B cell (primary cell): ENCODE results near the gene FAR2. TPM values are rescaled to one million over a fixed set of nuclear protein-coding genes. Genes with fewer than 3 reads are reported as not detected.

Experiments used
- ATAC-seq: fragments of 200-7000 bp; cut with Tn5 transposase; one replicate; pipeline ENCODE4 v1.10.0; 2021; ENCODE audit warnings: low read depth, mild to moderate bottlenecking, moderate number of reproducible peaks, moderate library complexity
- CTCF ChIA-PET: fragments of 350-600 bp; sonication (Branson Sonifier 250); formaldehyde crosslinking; loops from one replicate; lab custom pipeline; 2021; ENCODE audit warnings: antibody characterized with exemption, inconsistent platforms; lab: Charles Lee
- POLR2A ChIA-PET: fragments of 350-600 bp; sonication (Branson Sonifier 250); formaldehyde crosslinking; loops from one replicate; lab custom pipeline; 2021; ENCODE audit warnings: antibody characterized with exemption; lab: Charles Lee
- DNase-seq: peaks from one replicate; pipeline ENCODE4 v3.0.0; 2013
- H2AFZ ChIP-seq: 2 replicates; pipeline ENCODE4 v1.6.1; 2012; ENCODE audit warnings: mild to moderate bottlenecking, low read depth, low read length; ENCODE audit not compliant: insufficient read depth, poor library complexity, severe bottlenecking
- H3K27ac ChIP-seq, 2 donors: 1 replicate in 1 of 2; 2 replicates in 1 of 2; pipeline ENCODE4 v1.5.1; 2012 to 2013; ENCODE audit warnings: low read length in 2 of 2, mild to moderate bottlenecking in 2 of 2, moderate library complexity in 1 of 2
- H3K27me3 ChIP-seq, 4 experiments: fragments of 200-600 bp in 1 of 4; sonication (generic) in 1 of 4; replicated peaks in 1 of 4; 1 replicate in 2 of 4; 2 replicates in 2 of 4; pipeline versions ENCODE4 v1.6.1 to v1.7.0; 2013 to 2016; ENCODE audit warnings: low read length in 3 of 4, mild to moderate bottlenecking in 2 of 4, mixed read lengths in 1 of 4, moderate library complexity in 1 of 4; ENCODE audit not compliant: insufficient read depth in 4 of 4, control insufficient read depth in 3 of 4; ENCODE audit errors: control extremely low read depth in 1 of 4
- H3K36me3 ChIP-seq, 2 experiments: replicated peaks in 1 of 2; 1 replicate in 1 of 2; 2 replicates in 1 of 2; pipeline versions ENCODE4 v1.6.1 to v1.7.1; 2013; ENCODE audit warnings: low read length in 1 of 2; ENCODE audit not compliant: insufficient read depth in 2 of 2, control insufficient read depth in 1 of 2; ENCODE audit errors: control extremely low read depth in 1 of 2, extremely low read depth in 1 of 2
- H3K4me1 ChIP-seq, 2 donors: fragments of 200-600 bp in 1 of 2; sonication (generic) in 1 of 2; 1 replicate in 1 of 2; 2 replicates in 1 of 2; pipeline versions ENCODE4 v1.5.1 to v1.6.1; 2013 to 2017; ENCODE audit warnings: low read length in 2 of 2; ENCODE audit not compliant: control insufficient read depth in 2 of 2, insufficient read depth in 2 of 2
- H3K4me2 ChIP-seq: replicated peaks from 2 replicates; pipeline ENCODE3; 2012; ENCODE audit warnings: mild to moderate bottlenecking, low read depth, low read length; ENCODE audit not compliant: poor library complexity, severe bottlenecking
- H3K4me3 ChIP-seq, 5 experiments: fragments of 200-600 bp in 1 of 5; sonication (generic) in 1 of 5; 1 replicate in 3 of 5; 2 replicates in 2 of 5; pipeline versions ENCODE4 v1.5.1 to v1.7.0; 2011 to 2016; ENCODE audit warnings: low read length in 4 of 5, mild to moderate bottlenecking in 4 of 5, low read depth in 2 of 5, control low read depth in 1 of 5, moderate library complexity in 1 of 5; ENCODE audit not compliant: insufficient read depth in 1 of 5; ENCODE audit errors: control extremely low read depth in 1 of 5, extremely low read depth in 1 of 5
- H3K79me2 ChIP-seq: fragments of 200-600 bp; sonication (generic); one replicate; pipeline ENCODE4 v1.6.0; 2016; ENCODE audit warnings: low read length; ENCODE audit not compliant: control insufficient read depth, insufficient read depth
- H3K9ac ChIP-seq: fragments of 200-600 bp; sonication (generic); 2 replicates; pipeline ENCODE4 v1.6.1; 2017; ENCODE audit warnings: mild to moderate bottlenecking, low read length, moderate library complexity
- H3K9me3 ChIP-seq, 3 donors: one replicate each; pipeline versions ENCODE4 v1.6.1 to v1.7.1; 2013; ENCODE audit warnings: low read length in 2 of 3; ENCODE audit not compliant: control insufficient read depth in 2 of 3, insufficient read depth in 1 of 3; ENCODE audit errors: control extremely low read depth in 1 of 3
- H4K20me1 ChIP-seq: 2 replicates; pipeline ENCODE4 v1.6.0; 2012; ENCODE audit warnings: mild to moderate bottlenecking, low read length; ENCODE audit not compliant: insufficient read depth, control insufficient read depth, poor library complexity, severe bottlenecking
- H3K27ac Mint-ChIP-seq: one replicate; pipeline ENCODE4 v1.8.0; 2021; ENCODE audit warnings: mixed read lengths
- H3K27me3 Mint-ChIP-seq: one replicate; pipeline ENCODE4 v1.8.0; 2021; ENCODE audit warnings: mixed read lengths
- H3K4me1 Mint-ChIP-seq: one replicate; pipeline ENCODE4 v1.8.0; 2021; ENCODE audit warnings: mixed read lengths
- H3K4me3 Mint-ChIP-seq: one replicate; pipeline ENCODE4 v1.8.0; 2021; ENCODE audit warnings: mixed read lengths
- H3K9me3 Mint-ChIP-seq: one replicate; pipeline ENCODE4 v1.8.0; 2022; ENCODE audit warnings: mixed read lengths; ENCODE audit not compliant: insufficient read depth
- EZH2 ChIP-seq: IDR thresholded peaks from 2 replicates; pipeline ENCODE4 v1.6.1; 2012; ENCODE audit warnings: borderline replicate concordance, low read depth, mild to moderate bottlenecking, moderate library complexity, low read length; ENCODE audit not compliant: insufficient read depth, poor library complexity, severe bottlenecking
- WGBS: methylation state at CpG from one replicate; pipeline ENCODE4 v1.1.5; 2013; ENCODE audit warnings: missing lambda C conversion rate; ENCODE audit not compliant: insufficient coverage; 5-methylcytosine and 5-hydroxymethylcytosine counted together
- intact Hi-C: fragments of 100-400 bp; cut with micrococcal nuclease; formaldehyde crosslinking; loops from one replicate; pipeline ENCODE4 v1.10.0; 2022
- polyA plus RNA-seq: library from polyadenylated mRNA; depleted of rRNA; stranded (reverse); fragments of >200 nt; gene quantifications from 2 replicates; pipeline ENCODE4 v1.2.3, GENCODE V29; 2012
- total RNA-seq, 2 donors: library from RNA; stranded (reverse); fragments of 120-200 nt in 1 of 2; gene quantifications; 1 replicate in 1 of 2; 2 replicates in 1 of 2; pipeline versions ENCODE4 v1.2.3 to v1.2.4, GENCODE V29; 2013 to 2022
- TF ChIP-seq, protein P1 (sequence below): fragments of 200-600 bp; IDR thresholded peaks from one replicate; pipeline ENCODE4 v1.8.0; 2022; ENCODE audit warnings: antibody characterized with exemption, mild to moderate bottlenecking

The FAR2 gene
- total and polyA plus RNA-seq, 2 donors (not counting 1 experiment from before 2014, with no cell fraction given), result 0.39 TPM; not detected in 1

DNA sequence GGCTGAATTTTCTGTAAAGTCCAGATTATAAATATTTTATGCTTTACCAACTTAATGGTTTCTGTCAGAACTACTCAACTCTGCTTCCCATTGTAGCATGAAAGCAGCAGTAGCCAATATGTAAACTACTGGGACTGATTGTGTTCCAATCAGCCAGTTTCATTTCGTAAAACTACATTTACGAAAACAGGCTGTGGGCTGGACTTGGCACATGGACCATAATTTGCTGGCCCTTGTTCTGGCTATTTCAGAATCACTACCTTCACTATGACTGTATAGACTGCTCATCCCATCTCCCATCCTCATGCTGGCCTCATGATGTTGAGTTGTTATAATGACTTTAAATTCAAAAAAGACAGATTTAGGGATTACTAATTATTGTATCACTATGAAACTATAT is 38.7 kb downstream of the FAR2 start:
- H3K4me1 Mint-ChIP-seq, result no peaks in the 10 kb centered on the region
- no peak overlapping the region for H3K9ac ChIP-seq
- TF ChIP-seq, protein P1, sequence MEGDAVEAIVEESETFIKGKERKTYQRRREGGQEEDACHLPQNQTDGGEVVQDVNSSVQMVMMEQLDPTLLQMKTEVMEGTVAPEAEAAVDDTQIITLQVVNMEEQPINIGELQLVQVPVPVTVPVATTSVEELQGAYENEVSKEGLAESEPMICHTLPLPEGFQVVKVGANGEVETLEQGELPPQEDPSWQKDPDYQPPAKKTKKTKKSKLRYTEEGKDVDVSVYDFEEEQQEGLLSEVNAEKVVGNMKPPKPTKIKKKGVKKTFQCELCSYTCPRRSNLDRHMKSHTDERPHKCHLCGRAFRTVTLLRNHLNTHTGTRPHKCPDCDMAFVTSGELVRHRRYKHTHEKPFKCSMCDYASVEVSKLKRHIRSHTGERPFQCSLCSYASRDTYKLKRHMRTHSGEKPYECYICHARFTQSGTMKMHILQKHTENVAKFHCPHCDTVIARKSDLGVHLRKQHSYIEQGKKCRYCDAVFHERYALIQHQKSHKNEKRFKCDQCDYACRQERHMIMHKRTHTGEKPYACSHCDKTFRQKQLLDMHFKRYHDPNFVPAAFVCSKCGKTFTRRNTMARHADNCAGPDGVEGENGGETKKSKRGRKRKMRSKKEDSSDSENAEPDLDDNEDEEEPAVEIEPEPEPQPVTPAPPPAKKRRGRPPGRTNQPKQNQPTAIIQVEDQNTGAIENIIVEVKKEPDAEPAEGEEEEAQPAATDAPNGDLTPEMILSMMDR, result no peak
- TF ChIP-seq EZH2, result no peak
- H3K9me3 ChIP-seq, result no peaks in the 10 kb centered on the region
- 100% methylated on average over 2 of the region's 2 CpGs for WGBS
- no peaks in the 10 kb centered on the region for H3K36me3 ChIP-seq
- H2AFZ ChIP-seq, result no peak overlapping the region
- intact Hi-C loops, result no loop called here
- no peak for ATAC-seq
- no peak overlapping the region for H3K27ac Mint-ChIP-seq
- no peak for DNase-seq
- H3K79me2 ChIP-seq, result no peaks in the 10 kb centered on the region
- ChIA-PET POLR2A (no interaction called here), CTCF (no interaction called here)
- no peak overlapping the region for H3K27ac ChIP-seq
- H3K4me1 ChIP-seq, result no peaks in the 10 kb centered on the region
- no peaks in the 10 kb centered on the region for H3K9me3 Mint-ChIP-seq
- H3K4me2 ChIP-seq, result no peak overlapping the region
- H3K4me3 ChIP-seq, result no peak overlapping the region
- no peaks in the 10 kb centered on the region for H3K27me3 Mint-ChIP-seq
- H4K20me1 ChIP-seq, result no peaks in the 10 kb centered on the region
- H3K4me3 Mint-ChIP-seq, result no peak overlapping the region
- H3K27me3 ChIP-seq, result no peaks in the 10 kb centered on the region

DNA sequence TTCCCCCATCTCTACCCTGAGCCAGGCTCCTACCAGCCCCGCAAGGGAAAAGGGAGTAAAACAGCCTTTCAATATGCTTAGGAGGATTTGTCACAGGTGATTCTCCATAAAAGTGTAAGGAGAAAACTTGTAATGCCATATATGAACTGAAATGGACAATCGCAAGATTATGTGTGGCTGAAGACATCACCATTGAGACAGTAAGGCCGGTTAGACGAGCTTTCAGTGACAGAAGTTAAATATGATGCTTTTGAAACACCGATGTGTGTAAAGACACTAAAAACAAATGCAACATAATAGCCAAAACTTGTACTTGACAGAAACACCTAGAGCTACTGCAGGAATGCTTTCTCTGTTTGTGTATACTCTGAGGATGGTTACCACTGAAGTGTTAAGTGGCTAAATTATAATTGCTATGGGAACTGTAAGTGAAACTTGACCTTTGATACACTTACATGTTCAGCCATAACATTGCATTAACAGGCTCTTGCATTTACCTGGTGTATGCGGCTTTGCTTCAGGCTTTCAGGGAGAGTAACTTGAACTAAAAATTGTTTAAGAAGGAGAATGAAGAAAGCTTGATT is 42.3 kb downstream of the FAR2 start:
- intact Hi-C loops, result no loop called here
- H3K4me1 Mint-ChIP-seq, result no peaks in the 10 kb centered on the region
- H3K4me3 Mint-ChIP-seq, result no peak overlapping the region
- Histone ChIP-seq H3K9ac (no peak overlapping the region), H3K27ac (no peak overlapping the region), H4K20me1 (no peaks in the 10 kb centered on the region), H3K36me3 (no peaks in the 10 kb centered on the region), H2AFZ (no peak overlapping the region), H3K79me2 (no peaks in the 10 kb centered on the region), H3K4me1 (no peaks in the 10 kb centered on the region), H3K9me3 (no peaks in the 10 kb centered on the region), H3K4me3 (no peak overlapping the region), H3K27me3 (no peaks in the 10 kb centered on the region), H3K4me2 (no peak overlapping the region)
- H3K27me3 Mint-ChIP-seq, result no peaks in the 10 kb centered on the region
- H3K9me3 Mint-ChIP-seq, result no peaks in the 10 kb centered on the region
- no peak for ATAC-seq
- 100% methylated on average over 2 of the region's 6 CpGs for WGBS
- no peak overlapping the region for H3K27ac Mint-ChIP-seq
- ChIA-PET POLR2A (no interaction called here), CTCF (no interaction called here)
- DNase-seq, result no peak
- TF ChIP-seq, protein P1, result no peak
- TF ChIP-seq EZH2, result no peak
